Hematopoietic multipotent progenitor cell treated with erythropoietin and hydrocortisone succinate and interleukin-3 and kit ligand, for 4 days (in vitro differentiated cells): ENCODE measurements around the gene HBA2.
"Not testable (repeated sequence)": the region's sequence is repeated elsewhere in the genome, so short reads cannot be mapped to it uniquely, and the experiment has no call there.

Source experiments
- DNase-seq: peaks from one replicate; pipeline ENCODE4 v3.0.0-alpha.2; 2015

HBA2 gene

GRCh38 chr16:204046-204445, 31.4 kb downstream of the HBA2 start:
- not testable (repeated sequence) for DNase-seq

- not testable (repeated sequence) for DNase-seq
Observed at GRCh38 chr16:209359-209758, 36.7 kb downstream of the HBA2 start.

GRCh38 chr16:211631-212180, 39.0 kb downstream of the HBA2 start:
- DNase-seq, result not testable (repeated sequence)

GRCh38 chr16:212999-213398, 40.3 kb downstream of the HBA2 start:
- DNase-seq, result no peak

DNA sequence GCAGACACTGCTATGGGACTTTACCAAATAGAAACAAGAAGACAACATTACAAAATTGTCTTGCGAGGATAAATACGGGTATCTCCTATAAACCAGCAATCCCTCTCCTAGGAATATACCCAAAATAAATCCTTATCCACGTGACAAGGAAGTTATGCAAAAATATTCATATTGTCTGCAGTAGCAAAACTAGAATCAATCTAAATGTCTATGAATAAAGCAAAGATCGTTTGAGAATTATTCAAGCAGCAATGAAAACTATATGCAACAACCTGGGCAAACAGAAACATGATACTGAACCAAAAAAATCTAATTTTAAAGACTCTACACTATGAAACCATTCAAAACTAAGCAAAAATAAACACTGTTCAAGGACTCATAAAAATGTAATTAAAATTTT, 47.3 kb downstream of the HBA2 start:
- no peak for DNase-seq
